HepG2 (cell line): Measurements from ENCODE around the gene YIPF4. TPM values are rescaled to one million over a fixed set of nuclear protein-coding genes. Genes with fewer than 3 reads are reported as not detected.

Experiments
- CBX5 ChIP-seq: sonication (generic); formaldehyde crosslinking; IDR thresholded peaks from 2 replicates; pipeline ENCODE4 v1.4.0; 2020; ENCODE audit warnings: missing genetic modification reagents, borderline replicate concordance
- FOXA1 ChIP-seq, 2 experiments: fragments of 450-650 bp in 1 of 2; sonication (generic) in 1 of 2; formaldehyde crosslinking in 1 of 2; IDR thresholded peaks; 2 replicates each; pipeline versions ENCODE4 v1.4.0 to v1.6.1; 2016 to 2020; ENCODE audit warnings: missing genetic modification reagents in 1 of 2
- FOXM1 ChIP-seq: sonication (generic); formaldehyde crosslinking; IDR thresholded peaks from 2 replicates; pipeline ENCODE4 v1.5.0; 2020; ENCODE audit warnings: missing genetic modification reagents
- HNF4A ChIP-seq: sonication (generic); formaldehyde crosslinking; IDR thresholded peaks from 2 replicates; pipeline ENCODE4 v1.4.0; 2020; ENCODE audit warnings: missing genetic modification reagents
- IKZF4 ChIP-seq: sonication (generic); formaldehyde crosslinking; IDR thresholded peaks from 2 replicates; pipeline ENCODE4 v1.5.1; 2020; ENCODE audit warnings: borderline replicate concordance, mild to moderate bottlenecking, low read depth, missing genetic modification reagents; ENCODE audit errors: not compliant biosample characterization
- KLF11 ChIP-seq: IDR thresholded peaks from 2 replicates; pipeline ENCODE4 v1.6.1; 2016; ENCODE audit warnings: missing compliant biosample characterization
- KLF16 ChIP-seq, 2 experiments: sonication (generic) in 1 of 2; formaldehyde crosslinking in 1 of 2; IDR thresholded peaks; 2 replicates each; pipeline versions ENCODE4 v1.6.1 to v1.8.0; 2016 to 2023; ENCODE audit warnings: missing genetic modification reagents in 2 of 2, missing compliant biosample characterization in 1 of 2
- PHF5A ChIP-seq: IDR thresholded peaks from one replicate; pipeline ENCODE4 v1.6.1; 2018; ENCODE audit warnings: low read depth, missing genetic modification reagents; ENCODE audit not compliant: unreplicated experiment
- PHF8 ChIP-seq: sonication (generic); formaldehyde crosslinking; IDR thresholded peaks from 2 replicates; pipeline ENCODE4 v1.5.0; 2020; ENCODE audit warnings: missing genetic modification reagents
- TP53 ChIP-seq: sonication (generic); formaldehyde crosslinking; conservative IDR thresholded peaks from 2 replicates; pipeline ENCODE4 v1.4.0; 2020; ENCODE audit warnings: missing genetic modification reagents
- ZBTB3 ChIP-seq: sonication (generic); formaldehyde crosslinking; IDR thresholded peaks from 2 replicates; pipeline ENCODE4 v1.4.0; 2020; ENCODE audit warnings: low read depth, mild to moderate bottlenecking, moderate library complexity, missing genetic modification reagents, borderline replicate concordance
- ZEB1 ChIP-seq: IDR thresholded peaks from 2 replicates; pipeline ENCODE4 v1.6.1; 2012; ENCODE audit warnings: mild to moderate bottlenecking, low read depth, inconsistent platforms; ENCODE audit not compliant: insufficient replicate concordance
- ZFP41 ChIP-seq: sonication (generic); formaldehyde crosslinking; IDR thresholded peaks from 2 replicates; pipeline ENCODE4 v1.4.0; 2020; ENCODE audit warnings: mild to moderate bottlenecking, missing genetic modification reagents, borderline replicate concordance
- ZNF326 ChIP-seq: sonication (generic); formaldehyde crosslinking; IDR thresholded peaks from 2 replicates; pipeline ENCODE4 v1.4.0; 2020; ENCODE audit warnings: missing genetic modification reagents, borderline replicate concordance
- ZNF484 ChIP-seq: sonication (generic); formaldehyde crosslinking; IDR thresholded peaks from 2 replicates; pipeline ENCODE4 v1.5.1; 2020; ENCODE audit warnings: mild to moderate bottlenecking, low read depth, missing genetic modification reagents, borderline replicate concordance
- ZNF556 ChIP-seq: sonication (generic); formaldehyde crosslinking; IDR thresholded peaks from 2 replicates; pipeline ENCODE4 v1.4.0; 2020; ENCODE audit warnings: mild to moderate bottlenecking, missing genetic modification reagents, borderline replicate concordance
- polyA plus RNA-seq, 8 experiments: library from polyadenylated mRNA; depleted of rRNA in 3 of 8; stranded (reverse) in 7 of 8; unstranded in 1 of 8; fragments of >200 nt; fragmentation: Illumina TruSeq in 4 of 8; extraction: Trizol in 4 of 8; gene quantifications; 2 replicates each; pipeline versions ENCODE4 v1.2.1 to v1.2.3, GENCODE V29; 2011 to 2016; ENCODE audit warnings: low read depth in 4 of 8, missing spikeins in 1 of 8, mixed read lengths in 1 of 8; ENCODE audit not compliant: insufficient read depth in 1 of 8
- total RNA-seq, 5 experiments: library from RNA; depleted of rRNA; stranded (reverse); fragments of >200 nt; fragmentation: Illumina TruSeq; extraction: Trizol; gene quantifications; 2 replicates each; pipeline ENCODE4 v1.2.3, GENCODE V29; 2016; ENCODE audit warnings: low read depth in 1 of 5
- TF ChIP-seq, protein P1 (sequence below): sonication (generic); formaldehyde crosslinking; IDR thresholded peaks from 2 replicates; pipeline ENCODE4 v1.8.1; 2023; ENCODE audit warnings: mild to moderate bottlenecking, missing genetic modification reagents
- TF ChIP-seq, protein P2 (sequence below): sonication (generic); formaldehyde crosslinking; IDR thresholded peaks from 2 replicates; pipeline ENCODE4 v1.5.1; 2020; ENCODE audit warnings: mild to moderate bottlenecking, missing genetic modification reagents, moderate library complexity
- TF ChIP-seq, protein P3 (sequence below): sonication (generic); formaldehyde crosslinking; IDR thresholded peaks from 2 replicates; pipeline ENCODE4 v1.4.0; 2020; ENCODE audit warnings: mild to moderate bottlenecking, low read depth, missing genetic modification reagents
- TF ChIP-seq, protein P4 (sequence below): sonication (generic); formaldehyde crosslinking; IDR thresholded peaks from 2 replicates; pipeline ENCODE4 v1.8.0; 2022; ENCODE audit warnings: missing genetic modification reagents, mild to moderate bottlenecking, moderate library complexity, borderline replicate concordance

Gene YIPF4
- total and polyA plus RNA-seq, 2 of the 13 experiments (the other 11 are each of a cell fraction or from before 2014, with no cell fraction given): 19.0 to 43.9 TPM

DNA sequence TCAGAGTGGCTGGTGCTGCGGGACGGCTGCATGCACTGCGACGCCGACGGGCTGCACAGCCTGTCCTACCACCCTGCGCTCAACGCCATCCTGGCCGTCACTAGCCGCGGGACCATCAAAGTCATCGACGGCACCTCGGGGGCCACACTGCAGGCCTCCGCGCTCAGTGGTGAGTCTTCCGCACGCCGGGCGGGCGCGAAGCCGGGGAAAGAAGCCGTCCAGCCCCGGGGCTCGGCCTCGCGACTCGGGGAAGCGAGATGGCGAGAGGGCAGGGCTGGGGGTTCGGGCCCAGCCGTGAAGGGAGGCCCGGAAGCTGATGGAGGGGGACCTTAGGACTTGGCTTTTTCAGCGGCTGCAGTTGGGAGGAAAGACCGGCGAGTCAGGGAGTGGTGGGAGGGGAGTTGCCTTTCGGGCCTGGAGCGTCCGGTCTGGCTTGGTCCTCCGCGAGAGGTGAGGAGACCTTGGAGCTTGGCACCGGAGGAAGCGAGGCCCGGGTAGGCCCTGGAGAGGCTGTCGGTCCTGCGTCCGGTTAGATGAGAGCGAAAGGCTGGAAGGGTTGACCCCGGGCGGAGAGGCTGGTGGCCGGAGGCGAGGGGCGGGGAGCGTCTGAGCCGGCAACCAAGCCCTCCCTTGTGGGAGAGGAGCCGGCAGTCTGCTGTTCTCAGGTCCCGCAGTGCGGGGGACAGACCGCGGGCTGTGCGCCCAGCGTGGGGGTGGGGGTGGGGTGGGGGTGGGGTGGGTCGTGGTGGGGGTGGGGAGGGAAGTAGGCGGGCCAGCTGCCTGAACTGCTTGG, 79.8 kb downstream of the YIPF4 start (continued):
- TF ChIP-seq ZBTB3 (CRISPR knock-in tag) (0 out of 2 replicates have a peak, but pooled peaks have one; percentile 53), KLF16 (CRISPR knock-in tag; IDR thresholded peaks at IDR 0.05) (0 out of 4 replicates have a peak, but pooled peaks of 1 of the 2 experiments have one; percentile 15), ZNF326 (CRISPR knock-in tag) (no peak), ZEB1 (no peak), CBX5 (CRISPR knock-in tag) (0 out of 2 replicates have a peak, but pooled peaks have one; percentile 31), IKZF4 (peak; percentile 30), ZNF484 (no peak; the same call in 1 of the 2 replicates), ZFP41 (no peak), FOXA1 (IDR thresholded peaks at IDR 0.05) (no peak), FOXA1 (CRISPR knock-in tag; IDR thresholded peaks at IDR 0.05) (no peak), PHF8 (CRISPR knock-in tag) (peak; percentile 79), TP53 (CRISPR knock-in tag) (no peak), HNF4A (no peak), ZNF556 (CRISPR knock-in tag) (no peak), FOXM1 (CRISPR knock-in tag) (no peak), KLF11 (peak; percentile 47; the same call in 1 of the 2 replicates), PHF5A (CRISPR knock-in tag) (no peak)
- TF ChIP-seq, protein P1, sequence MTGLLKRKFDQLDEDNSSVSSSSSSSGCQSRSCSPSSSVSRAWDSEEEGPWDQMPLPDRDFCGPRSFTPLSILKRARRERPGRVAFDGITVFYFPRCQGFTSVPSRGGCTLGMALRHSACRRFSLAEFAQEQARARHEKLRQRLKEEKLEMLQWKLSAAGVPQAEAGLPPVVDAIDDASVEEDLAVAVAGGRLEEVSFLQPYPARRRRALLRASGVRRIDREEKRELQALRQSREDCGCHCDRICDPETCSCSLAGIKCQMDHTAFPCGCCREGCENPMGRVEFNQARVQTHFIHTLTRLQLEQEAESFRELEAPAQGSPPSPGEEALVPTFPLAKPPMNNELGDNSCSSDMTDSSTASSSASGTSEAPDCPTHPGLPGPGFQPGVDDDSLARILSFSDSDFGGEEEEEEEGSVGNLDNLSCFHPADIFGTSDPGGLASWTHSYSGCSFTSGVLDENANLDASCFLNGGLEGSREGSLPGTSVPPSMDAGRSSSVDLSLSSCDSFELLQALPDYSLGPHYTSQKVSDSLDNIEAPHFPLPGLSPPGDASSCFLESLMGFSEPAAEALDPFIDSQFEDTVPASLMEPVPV (CRISPR knock-in tag): no peak
- TF ChIP-seq, protein P2, sequence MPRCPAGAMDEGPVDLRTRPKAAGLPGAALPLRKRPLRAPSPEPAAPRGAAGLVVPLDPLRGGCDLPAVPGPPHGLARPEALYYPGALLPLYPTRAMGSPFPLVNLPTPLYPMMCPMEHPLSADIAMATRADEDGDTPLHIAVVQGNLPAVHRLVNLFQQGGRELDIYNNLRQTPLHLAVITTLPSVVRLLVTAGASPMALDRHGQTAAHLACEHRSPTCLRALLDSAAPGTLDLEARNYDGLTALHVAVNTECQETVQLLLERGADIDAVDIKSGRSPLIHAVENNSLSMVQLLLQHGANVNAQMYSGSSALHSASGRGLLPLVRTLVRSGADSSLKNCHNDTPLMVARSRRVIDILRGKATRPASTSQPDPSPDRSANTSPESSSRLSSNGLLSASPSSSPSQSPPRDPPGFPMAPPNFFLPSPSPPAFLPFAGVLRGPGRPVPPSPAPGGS (CRISPR knock-in tag): peak; percentile 7
- TF ChIP-seq, protein P3, sequence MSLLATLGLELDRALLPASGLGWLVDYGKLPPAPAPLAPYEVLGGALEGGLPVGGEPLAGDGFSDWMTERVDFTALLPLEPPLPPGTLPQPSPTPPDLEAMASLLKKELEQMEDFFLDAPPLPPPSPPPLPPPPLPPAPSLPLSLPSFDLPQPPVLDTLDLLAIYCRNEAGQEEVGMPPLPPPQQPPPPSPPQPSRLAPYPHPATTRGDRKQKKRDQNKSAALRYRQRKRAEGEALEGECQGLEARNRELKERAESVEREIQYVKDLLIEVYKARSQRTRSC (CRISPR knock-in tag): peak; percentile 89; the same call in 1 of the 2 replicates
- TF ChIP-seq, protein P4, sequence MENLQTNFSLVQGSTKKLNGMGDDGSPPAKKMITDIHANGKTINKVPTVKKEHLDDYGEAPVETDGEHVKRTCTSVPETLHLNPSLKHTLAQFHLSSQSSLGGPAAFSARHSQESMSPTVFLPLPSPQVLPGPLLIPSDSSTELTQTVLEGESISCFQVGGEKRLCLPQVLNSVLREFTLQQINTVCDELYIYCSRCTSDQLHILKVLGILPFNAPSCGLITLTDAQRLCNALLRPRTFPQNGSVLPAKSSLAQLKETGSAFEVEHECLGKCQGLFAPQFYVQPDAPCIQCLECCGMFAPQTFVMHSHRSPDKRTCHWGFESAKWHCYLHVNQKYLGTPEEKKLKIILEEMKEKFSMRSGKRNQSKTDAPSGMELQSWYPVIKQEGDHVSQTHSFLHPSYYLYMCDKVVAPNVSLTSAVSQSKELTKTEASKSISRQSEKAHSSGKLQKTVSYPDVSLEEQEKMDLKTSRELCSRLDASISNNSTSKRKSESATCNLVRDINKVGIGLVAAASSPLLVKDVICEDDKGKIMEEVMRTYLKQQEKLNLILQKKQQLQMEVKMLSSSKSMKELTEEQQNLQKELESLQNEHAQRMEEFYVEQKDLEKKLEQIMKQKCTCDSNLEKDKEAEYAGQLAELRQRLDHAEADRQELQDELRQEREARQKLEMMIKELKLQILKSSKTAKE (CRISPR knock-in tag): peak; percentile 5; the same call in 1 of the 2 replicates
